GM12892 (cell line): ENCODE data around the gene POU2AF2. TPM values are rescaled to one million over a fixed set of nuclear protein-coding genes. Genes with fewer than 3 reads are reported as not detected.
A peak's percentile ranks its signal among the peaks of the same experiment; 100 is the strongest.
"Not testable (repeated sequence)": the region's sequence is repeated elsewhere in the genome, so short reads cannot be mapped to it uniquely, and the experiment has no call there.

Experiments
- DNase-seq: peaks from one replicate; pipeline ENCODE4 v3.0.0; 2011; ENCODE audit not compliant: insufficient read length
- FAIRE-seq: peaks from 2 replicates; lab custom pipeline; 2011; peaks lifted over from hg19 to GRCh38; lab: Jason Lieb, UNC
- POLR2A ChIP-seq: IDR thresholded peaks from 2 replicates; pipeline ENCODE4 v1.6.1; 2011; ENCODE audit warnings: low read depth, low read length, control low read depth
- POLR2AphosphoS5 ChIP-seq: IDR thresholded peaks from 2 replicates; pipeline ENCODE4 v1.6.1; 2011; ENCODE audit warnings: low read depth, low read length, control low read depth
- TAF1 ChIP-seq: IDR thresholded peaks from 2 replicates; pipeline ENCODE4 v1.6.1; 2011; ENCODE audit warnings: low read depth, mild to moderate bottlenecking, control low read depth, low read length, borderline replicate concordance
- polyA plus RNA-seq: library from polyadenylated mRNA; unstranded; fragments of >200 nt; gene quantifications from one replicate; pipeline ENCODE4 v1.2.1, GENCODE V29; 2012; ENCODE audit warnings: missing spikeins, inconsistent platforms; ENCODE audit not compliant: missing spikeins

The POU2AF2 gene, protein sequence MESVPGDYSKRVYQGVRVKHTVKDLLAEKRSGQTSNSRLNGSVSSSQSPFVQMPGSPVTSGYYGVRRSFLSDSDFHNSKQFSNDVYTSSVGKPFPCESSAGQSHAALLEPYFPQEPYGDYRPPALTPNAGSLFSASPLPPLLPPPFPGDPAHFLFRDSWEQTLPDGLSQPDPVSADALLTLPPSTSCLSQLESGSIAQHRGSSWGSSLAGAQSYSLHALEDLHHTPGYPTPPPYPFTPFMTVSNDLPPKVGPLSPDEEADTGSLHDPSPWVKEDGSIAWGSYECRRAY
- polyA plus RNA-seq, result not detected

DNA sequence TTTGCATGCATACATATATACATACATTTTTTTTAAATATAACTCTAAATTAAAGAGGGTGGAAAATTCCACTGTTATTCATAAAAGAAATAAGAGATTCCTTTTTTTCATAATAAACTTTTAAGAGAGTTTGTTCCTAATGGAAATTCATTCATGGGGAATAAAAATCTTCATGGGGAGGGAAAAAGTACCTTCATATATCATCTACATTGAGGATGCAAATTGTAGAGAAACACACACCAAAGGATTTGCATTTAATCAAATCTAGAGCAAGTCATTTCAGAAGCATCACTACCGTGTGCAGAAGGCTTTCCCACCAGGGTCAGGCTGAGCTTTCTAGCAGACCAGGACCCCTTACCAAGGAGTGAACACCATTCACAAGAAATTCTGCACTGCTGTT lies at the start of gene POU2AF2:
Gene POU2AF2 (plus strand): TSS at position 301 of the 400 bp plus-strand sequence. CDS start 129 bp downstream, outside the sequence.
- peak; percentile 21 for FAIRE-seq
- DNase-seq, result no peak
- no peak for TF ChIP-seq POLR2A
- no peak for TF ChIP-seq POLR2AphosphoS5
- TF ChIP-seq TAF1, result no peak

DNA sequence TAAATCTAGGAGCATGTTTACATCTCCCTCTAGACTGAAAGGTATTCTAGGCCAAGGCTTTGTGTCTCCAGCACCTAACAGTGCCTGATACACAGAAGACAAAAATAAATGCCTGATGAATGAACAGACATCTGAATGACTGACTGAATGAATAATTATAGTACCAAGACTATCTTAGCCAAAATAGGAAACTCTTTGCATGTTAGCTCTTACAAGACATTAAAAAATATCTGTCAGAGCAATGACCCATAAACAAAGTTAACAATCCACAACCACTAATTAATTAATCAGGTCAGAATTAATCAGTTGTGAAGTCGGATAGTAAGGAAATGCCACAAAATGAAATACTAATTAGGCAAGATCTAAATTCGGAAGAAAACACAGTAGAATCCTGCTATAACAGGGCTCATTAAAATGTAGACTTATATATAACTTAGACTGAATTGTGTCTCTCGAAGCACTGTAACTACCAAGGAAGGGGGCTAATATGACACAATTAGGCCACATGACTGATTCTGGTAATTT lies 45.5 kb upstream of the POU2AF2 start:
- TF ChIP-seq TAF1 (no peak), POLR2AphosphoS5 (no peak), POLR2A (no peak)
- DNase-seq, result no peak
- FAIRE-seq, result no peak

DNA sequence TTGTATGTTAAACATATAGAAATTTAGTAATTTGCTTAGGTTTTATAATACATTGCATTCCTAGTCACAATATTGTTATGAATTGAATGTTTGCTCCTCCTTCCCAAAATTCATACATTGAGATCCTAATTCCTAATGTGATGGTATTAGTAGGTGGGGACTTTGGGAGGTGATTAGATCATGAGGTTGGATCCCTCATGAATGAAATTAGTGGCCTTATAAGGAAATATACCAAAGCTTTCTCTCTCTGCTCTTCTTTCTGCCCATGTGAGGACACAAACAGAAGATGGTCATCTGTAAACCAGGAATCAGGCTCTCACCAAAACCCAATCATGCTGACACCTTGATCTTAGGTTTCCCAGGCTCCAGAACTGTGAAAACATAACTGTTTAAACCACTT lies 41.3 kb upstream of the POU2AF2 start:
- peak; percentile 5 for FAIRE-seq
- TF ChIP-seq TAF1, result no peak
- TF ChIP-seq POLR2A, result no peak
- TF ChIP-seq POLR2AphosphoS5, result no peak
- no peak for DNase-seq

DNA sequence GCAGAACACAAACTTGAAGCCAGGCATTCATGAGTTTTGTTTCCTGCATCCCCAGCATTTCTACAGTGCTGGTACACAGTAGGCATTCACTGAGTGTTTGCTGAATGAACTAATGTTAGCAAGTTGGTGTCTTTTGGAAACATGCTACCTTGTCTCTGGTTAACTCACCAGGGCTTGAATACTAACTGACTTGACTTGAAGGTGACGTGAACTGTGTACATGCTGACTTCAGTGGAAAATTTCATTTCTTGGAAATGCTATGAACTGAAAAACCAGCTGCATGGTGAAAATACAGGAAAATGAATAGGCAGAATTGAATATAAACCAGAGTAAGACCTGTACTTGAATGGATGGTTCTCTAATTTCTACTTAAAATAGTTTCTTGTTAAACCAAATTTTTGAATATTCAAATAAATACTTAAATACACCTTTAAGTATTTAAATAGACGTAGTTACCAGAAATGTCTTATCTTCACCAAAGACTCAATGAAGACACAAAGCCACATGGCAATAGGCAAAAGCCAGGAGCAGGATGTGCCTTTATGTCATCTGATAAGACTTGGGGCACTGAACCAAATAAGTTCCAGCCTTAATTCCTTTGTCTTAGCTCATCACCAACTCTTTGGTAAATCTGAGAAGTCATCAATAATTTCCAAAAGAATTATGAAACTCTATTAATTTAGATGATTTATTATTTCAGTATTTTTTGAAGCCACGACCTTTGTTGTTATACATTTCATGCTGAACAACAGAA lies 39.7 kb upstream of the POU2AF2 start:
- DNase-seq (no peak), FAIRE-seq (no peak)
- TF ChIP-seq POLR2AphosphoS5 (no peak), POLR2A (no peak), TAF1 (no peak)

DNA sequence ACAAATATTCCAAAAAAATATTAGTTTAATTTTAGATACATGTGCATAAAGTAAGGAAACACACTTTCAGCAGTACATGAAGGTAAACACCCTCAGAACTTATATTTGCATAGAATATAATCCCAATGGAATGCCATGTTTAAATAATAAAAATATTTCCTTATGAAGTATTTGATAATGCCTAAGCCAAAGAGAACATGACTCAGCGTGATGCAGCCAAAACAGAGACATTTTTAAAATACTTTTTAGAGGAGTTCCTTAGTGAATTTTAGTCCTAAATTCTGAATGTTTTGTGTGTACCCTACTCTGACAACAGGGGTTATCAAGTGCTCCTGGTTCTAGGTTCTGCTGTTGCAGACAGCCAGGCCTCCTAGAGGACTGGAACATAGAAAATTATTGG lies 39.1 kb upstream of the POU2AF2 start:
- FAIRE-seq (no peak), DNase-seq (no peak)
- TF ChIP-seq POLR2AphosphoS5, result no peak
- TF ChIP-seq POLR2A, result no peak
- TF ChIP-seq TAF1, result no peak

DNA sequence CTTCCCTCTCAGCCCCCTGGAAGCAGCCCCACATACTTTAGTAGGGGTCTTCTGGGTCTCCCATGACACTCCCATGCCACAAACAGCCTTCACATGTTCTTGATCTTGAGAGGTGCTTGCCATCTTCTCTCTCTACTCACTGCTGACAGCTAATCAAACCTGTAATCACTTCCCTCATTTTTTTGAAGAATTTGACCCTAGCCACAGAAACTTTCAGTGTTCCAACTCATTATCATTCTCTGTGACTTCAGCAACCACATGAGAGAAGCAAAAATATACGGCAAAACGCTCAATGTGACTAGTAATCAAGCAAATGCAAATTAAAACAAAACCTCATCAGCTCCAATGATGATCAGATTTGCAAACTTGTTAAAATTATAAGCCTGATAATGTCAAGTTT lies 38.3 kb upstream of the POU2AF2 start:
- FAIRE-seq, result no peak
- TF ChIP-seq POLR2A (no peak), TAF1 (no peak), POLR2AphosphoS5 (no peak)
- DNase-seq, result no peak

DNA sequence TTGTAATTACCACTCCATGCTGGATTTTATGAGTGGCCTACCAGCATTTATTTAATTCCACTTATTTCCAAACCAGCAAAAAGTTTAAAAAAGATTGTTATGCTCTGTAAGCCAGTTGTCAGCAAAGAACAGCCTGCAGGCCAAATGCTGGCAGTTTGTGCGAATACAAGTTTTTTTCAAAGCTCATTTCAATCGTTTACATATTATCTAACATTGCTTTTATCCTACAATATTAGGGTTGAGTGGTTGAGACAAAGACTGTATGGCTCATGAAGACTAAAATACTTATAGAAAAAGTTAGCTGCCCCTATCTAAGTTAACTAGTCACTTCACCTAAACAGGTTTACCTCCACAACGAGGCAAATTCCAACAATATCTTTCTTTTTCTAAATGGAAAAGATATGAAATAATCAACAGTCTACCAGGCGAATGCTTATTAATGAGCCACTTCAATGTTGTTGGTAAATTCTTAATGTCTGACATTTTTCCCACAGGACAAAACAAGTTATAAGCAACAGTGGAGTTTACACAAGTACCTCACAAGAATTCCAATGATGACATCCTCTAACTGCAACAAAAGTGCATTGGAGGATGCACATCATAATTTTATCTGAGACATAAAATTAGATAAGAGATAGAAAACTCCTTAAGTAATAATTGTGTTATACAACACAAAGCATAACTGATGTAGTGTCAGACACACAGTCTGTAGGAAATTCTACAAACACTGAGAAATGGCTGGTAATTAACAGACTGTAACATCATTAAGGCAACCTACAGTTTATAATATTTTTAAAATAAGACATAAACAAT lies 35.8 kb upstream of the POU2AF2 start:
- TF ChIP-seq TAF1 (no peak), POLR2A (no peak), POLR2AphosphoS5 (no peak)
- DNase-seq (no peak), FAIRE-seq (no peak)

DNA sequence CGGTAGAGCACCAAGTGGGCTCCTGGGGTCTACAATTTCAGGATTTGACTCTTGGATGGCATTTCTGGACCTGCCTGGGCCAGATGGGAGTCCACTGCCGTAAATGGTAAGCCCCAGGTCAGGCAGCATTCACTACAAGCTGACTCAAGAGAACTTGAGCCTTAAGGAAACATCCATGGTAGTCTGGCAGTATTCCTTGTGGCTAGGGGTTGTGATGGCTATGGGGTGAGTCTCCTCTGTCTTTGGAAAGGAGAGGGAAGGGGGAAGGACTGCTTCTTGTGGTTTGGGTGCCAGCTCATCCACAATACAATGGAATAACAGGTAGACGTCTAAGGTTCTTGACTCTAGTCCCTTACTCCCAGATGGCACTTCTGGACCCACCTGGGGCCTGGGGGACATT lies 32.3 kb upstream of the POU2AF2 start:
- TF ChIP-seq POLR2AphosphoS5 (no peak), TAF1 (no peak), POLR2A (no peak)
- DNase-seq (no peak), FAIRE-seq (no peak)

DNA sequence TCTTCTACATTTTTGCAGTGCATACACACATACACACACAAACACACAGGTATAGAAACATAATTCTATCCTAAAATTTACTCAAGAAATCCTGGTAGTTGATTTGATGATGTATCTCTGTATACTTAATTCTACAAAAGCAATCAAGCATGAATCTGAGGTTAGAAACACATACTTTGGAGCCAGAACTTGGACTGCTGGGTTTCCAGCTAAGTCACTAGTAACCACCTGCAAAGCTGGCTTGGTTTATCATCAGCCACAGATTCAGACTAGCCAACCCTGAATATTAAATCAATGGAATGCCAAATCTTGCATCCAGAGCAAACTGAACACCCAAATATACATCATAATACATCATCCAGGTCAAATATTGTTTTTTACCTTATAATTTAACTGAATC lies 24.8 kb upstream of the POU2AF2 start:
- FAIRE-seq (no peak), DNase-seq (no peak)
- TF ChIP-seq POLR2A (no peak), TAF1 (no peak), POLR2AphosphoS5 (no peak)

DNA sequence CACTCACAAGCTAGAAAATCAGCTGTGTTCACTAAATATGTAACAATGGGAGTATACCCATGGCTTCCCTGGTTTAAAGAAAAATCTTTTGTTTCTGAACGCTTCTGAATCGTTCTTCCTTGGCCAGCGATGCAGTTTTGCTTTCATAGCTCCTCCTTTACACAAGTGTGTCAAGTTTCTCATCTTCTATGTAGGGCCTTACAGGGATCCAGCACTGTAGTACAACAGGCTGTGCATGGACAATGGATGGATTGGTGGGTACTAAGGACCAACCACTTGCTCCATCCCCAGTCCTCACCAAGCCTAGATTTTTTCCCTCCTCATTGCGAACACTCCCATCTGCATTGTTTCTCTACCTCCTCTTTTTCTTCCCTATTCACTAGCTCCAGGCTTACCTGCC lies 24.3 kb upstream of the POU2AF2 start:
- TF ChIP-seq POLR2AphosphoS5 (no peak), TAF1 (no peak), POLR2A (no peak)
- no peak for DNase-seq
- FAIRE-seq, result no peak

DNA sequence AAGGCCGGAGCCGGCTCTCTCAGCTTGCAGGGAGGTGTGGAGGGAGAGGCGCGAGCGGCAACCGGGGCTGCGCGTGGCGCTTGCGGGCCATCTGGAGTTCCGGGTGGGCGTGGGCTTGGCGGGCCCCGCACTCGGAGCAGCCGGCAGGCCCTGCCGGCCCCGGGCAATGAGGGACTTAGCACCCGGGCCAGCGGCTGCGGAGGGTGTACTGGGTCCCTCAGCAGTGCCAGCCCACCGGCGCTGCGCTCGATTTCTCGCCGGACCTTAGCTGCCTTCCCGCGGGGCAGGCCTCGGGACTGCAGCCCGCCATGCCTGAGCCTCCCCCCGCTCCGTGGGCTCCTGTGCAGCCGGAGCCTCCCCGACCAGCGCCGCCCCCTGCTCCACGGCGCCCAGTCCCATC lies 23.6 kb upstream of the POU2AF2 start:
- FAIRE-seq, DNase-seq: not testable (repeated sequence)

DNA sequence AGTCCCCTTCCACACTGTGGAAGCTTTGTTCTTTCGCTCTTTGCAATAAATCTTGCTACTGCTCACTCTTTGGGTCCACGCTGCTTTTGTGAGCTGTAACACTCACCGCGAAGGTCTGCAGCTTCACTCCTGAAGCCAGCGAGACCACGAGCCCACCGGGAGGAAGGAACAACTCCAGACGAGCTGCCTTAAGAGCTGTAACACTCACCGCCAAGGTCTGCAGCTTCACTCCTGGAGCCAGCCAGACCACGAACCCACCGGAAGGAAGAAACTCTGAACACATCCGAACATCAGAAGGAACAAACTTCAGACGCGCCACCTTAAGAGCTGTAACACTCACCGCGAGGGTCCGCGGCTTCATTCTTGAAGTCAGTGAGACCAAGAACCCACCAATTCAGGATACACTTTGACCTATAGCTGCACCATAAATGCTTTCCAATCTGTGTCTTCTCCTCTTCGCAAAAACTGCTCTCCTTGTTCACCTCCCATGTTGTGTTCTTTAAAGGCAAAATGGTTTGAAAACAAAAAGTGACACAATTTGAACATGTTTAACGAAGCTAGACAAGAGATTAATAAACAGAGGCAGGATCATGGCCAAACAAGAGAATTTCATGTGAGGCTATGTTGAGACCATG lies 22.6 kb upstream of the POU2AF2 start:
- not testable (repeated sequence) for DNase-seq, FAIRE-seq
